CD14-positive monocyte (primary cell): ENCODE data around the gene KLF13. TPM values are rescaled to one million over a fixed set of nuclear protein-coding genes. Genes with fewer than 3 reads are reported as not detected.

Experiments used
- DNase-seq, 3 donors: peaks; one replicate each; pipeline ENCODE4 v3.0.0-alpha.2; 2011 to 2022
- H2AFZ ChIP-seq: 2 replicates; pipeline ENCODE4 v1.6.0; 2012; ENCODE audit warnings: mild to moderate bottlenecking, low read depth, low read length, inconsistent platforms; ENCODE audit not compliant: insufficient read depth, poor library complexity, severe bottlenecking
- H3K27ac ChIP-seq, 2 donors: 1 replicate in 1 of 2; 2 replicates in 1 of 2; pipeline ENCODE4 v1.5.1; 2012 to 2013; ENCODE audit warnings: low read length in 2 of 2, control low read depth in 1 of 2, inconsistent platforms in 1 of 2, low read depth in 1 of 2, mild to moderate bottlenecking in 1 of 2
- H3K27me3 ChIP-seq, 2 donors: one replicate each; pipeline versions ENCODE4 v1.6.0 to v1.6.1; 2011 to 2013; ENCODE audit warnings: low read length in 2 of 2; ENCODE audit not compliant: control insufficient read depth in 2 of 2, insufficient read depth in 2 of 2
- H3K36me3 ChIP-seq, 2 donors: replicated peaks in 1 of 2; 1 replicate in 1 of 2; 2 replicates in 1 of 2; pipeline versions ENCODE4 v1.5.1 to v1.6.1; 2012 to 2013; ENCODE audit warnings: low read length in 2 of 2, control low read depth in 1 of 2, inconsistent platforms in 1 of 2, mild to moderate bottlenecking in 1 of 2; ENCODE audit not compliant: insufficient read depth in 2 of 2, control insufficient read depth in 1 of 2
- H3K4me1 ChIP-seq, 2 donors: 1 replicate in 1 of 2; 2 replicates in 1 of 2; pipeline versions ENCODE4 v1.5.1 to v1.6.1; 2012 to 2013; ENCODE audit warnings: low read length in 2 of 2, control low read depth in 1 of 2, inconsistent platforms in 1 of 2, mild to moderate bottlenecking in 1 of 2, moderate library complexity in 1 of 2; ENCODE audit not compliant: insufficient read depth in 2 of 2, control insufficient read depth in 1 of 2
- H3K4me2 ChIP-seq: replicated peaks from 2 replicates; pipeline ENCODE3; 2012; ENCODE audit warnings: low read length, moderate library complexity, mild to moderate bottlenecking; ENCODE audit not compliant: poor library complexity, severe bottlenecking; ENCODE audit errors: extremely low read depth
- H3K4me3 ChIP-seq, 3 experiments: fragments of 200-600 bp in 1 of 3; sonication (generic) in 1 of 3; replicated peaks in 1 of 3; 1 replicate in 2 of 3; 2 replicates in 1 of 3; pipeline ENCODE4 v1.5.1; 2011 to 2013; ENCODE audit warnings: low read length in 3 of 3, mild to moderate bottlenecking in 3 of 3, control low read depth in 2 of 3, low read depth in 2 of 3, inconsistent platforms in 1 of 3, moderate library complexity in 1 of 3
- H3K79me2 ChIP-seq: 2 replicates; pipeline ENCODE4 v1.6.0; 2012; ENCODE audit warnings: mild to moderate bottlenecking, control low read depth, inconsistent platforms, low read length, moderate library complexity; ENCODE audit not compliant: insufficient read depth
- H3K9ac ChIP-seq: 2 replicates; pipeline ENCODE4 v1.6.0; 2017; ENCODE audit warnings: low read length, mild to moderate bottlenecking; ENCODE audit not compliant: insufficient read depth, poor library complexity, severe bottlenecking
- H3K9me3 ChIP-seq, 2 donors: replicated peaks in 1 of 2; 1 replicate in 1 of 2; 2 replicates in 1 of 2; pipeline versions ENCODE4 v1.5.1 to v1.6.1; 2012 to 2013; ENCODE audit warnings: low read length in 2 of 2, control low read depth in 1 of 2; ENCODE audit not compliant: control insufficient read depth in 1 of 2, insufficient read depth in 1 of 2
- H4K20me1 ChIP-seq: 2 replicates; pipeline ENCODE4 v1.6.0; 2012; ENCODE audit warnings: mild to moderate bottlenecking, low read length, control low read depth, moderate library complexity; ENCODE audit not compliant: insufficient read depth
- H3K27ac Mint-ChIP-seq, 7 donors: one replicate each; pipeline ENCODE4 v1.8.0; 2020; ENCODE audit warnings: mild to moderate bottlenecking in 7 of 7, mixed read lengths in 7 of 7, moderate library complexity in 6 of 7, inconsistent platforms in 2 of 7
- H3K27me3 Mint-ChIP-seq, 3 donors: one replicate each; pipeline ENCODE4 v1.8.0; 2021 to 2022; ENCODE audit warnings: low read depth in 3 of 3, mild to moderate bottlenecking in 3 of 3, mixed read lengths in 3 of 3, moderate library complexity in 3 of 3, inconsistent platforms in 1 of 3
- H3K36me3 Mint-ChIP-seq, 2 donors: one replicate each; pipeline ENCODE4 v1.8.0; 2020; ENCODE audit warnings: mixed read lengths in 2 of 2, inconsistent platforms in 1 of 2, mild to moderate bottlenecking in 1 of 2
- H3K4me1 Mint-ChIP-seq: one replicate; pipeline ENCODE4 v1.8.0; 2020; ENCODE audit warnings: mild to moderate bottlenecking, mixed read lengths
- H3K4me3 Mint-ChIP-seq, 2 donors: one replicate each; pipeline ENCODE4 v1.8.0; 2020; ENCODE audit warnings: mild to moderate bottlenecking in 2 of 2, mixed read lengths in 2 of 2, moderate library complexity in 1 of 2
- H3K9me3 Mint-ChIP-seq, 7 donors: one replicate each; pipeline ENCODE4 v1.8.0; 2020 to 2022; ENCODE audit warnings: mixed read lengths in 7 of 7, mild to moderate bottlenecking in 6 of 7, moderate library complexity in 6 of 7, inconsistent platforms in 2 of 7
- CTCF ChIP-seq: fragments of 200-600 bp; IDR thresholded peaks from one replicate; pipeline ENCODE4 v1.8.0; 2022; ENCODE audit warnings: antibody characterized with exemption, mild to moderate bottlenecking
- WGBS: methylation state at CpG from one replicate; pipeline ENCODE4 v1.1.5; 2013; ENCODE audit warnings: missing lambda C conversion rate; ENCODE audit not compliant: insufficient coverage; 5-methylcytosine and 5-hydroxymethylcytosine counted together
- intact Hi-C, 2 donors: fragments of 100-400 bp; cut with micrococcal nuclease; formaldehyde crosslinking; loops; one replicate each; pipeline versions ENCODE4 v1.15.0 to v1.15.1; 2023
- polyA plus RNA-seq, 3 donors: library from polyadenylated mRNA; depleted of rRNA in 1 of 3; unstranded in 2 of 3; stranded (reverse) in 1 of 3; fragments of 300-500 nt in 2 of 3; fragments of >200 nt in 1 of 3; fragmentation: Illumina TruSeq in 2 of 3; gene quantifications; 1 replicate in 2 of 3; 2 replicates in 1 of 3; pipeline ENCODE4 v1.2.3, GENCODE V29; 2012 to 2021

Gene KLF13
- polyA plus RNA-seq, 3 donors = 22.5 to 121 (median 28.0) TPM

- H3K36me3 ChIP-seq = no peaks in the 10 kb centered on the region
- Mint-ChIP-seq H3K4me3 (peak overlapping the region; percentile 90 to 93), H3K36me3 (peaks cover 4 to 12% of the 10 kb centered on the region in 2 donors), H3K27ac (peak overlapping the region; percentile 84 to 95 (median 93)), H3K4me1 (peaks cover 49% of the 10 kb centered on the region), H3K9me3 (peaks cover 0 to 6% (median 4%) of the 10 kb centered on the region in 7 donors), H3K27me3 (peaks cover 0 to 2% (median 0%) of the 10 kb centered on the region in 3 donors)
- DNase-seq = peak in 1 of 3 donors; percentile 30
- peak overlapping the region in 2 of 3 experiments; percentile 97 to 99 for H3K4me3 ChIP-seq
- H3K79me2 ChIP-seq = peaks cover 43% of the 10 kb centered on the region
- TF ChIP-seq CTCF = no peak
- H3K4me1 ChIP-seq = peaks cover 34 to 52% of the 10 kb centered on the region in 2 donors
- no peak overlapping the region for H2AFZ ChIP-seq
- peaks cover 7% of the 10 kb centered on the region for H4K20me1 ChIP-seq
- H3K9me3 ChIP-seq = peaks cover 0 to 4% of the 10 kb centered on the region in 2 donors
- 20% methylated on average over 1 of the region's 3 CpGs for WGBS
- peak overlapping the region; percentile 48 to 94 for H3K27ac ChIP-seq
- no peaks in the 10 kb centered on the region for H3K27me3 ChIP-seq
- peak overlapping the region; percentile 94 for H3K9ac ChIP-seq
- intact Hi-C loops = loop anchor here in 1 of 2 donors (2.0 kb wide), 1 partner anchor 109 kb away; no protein-coding TSS in a partner anchor
- H3K4me2 ChIP-seq = peak overlapping the region; percentile 95
Observed at GRCh38 chr15:31323627-31324026, 3.0 kb upstream of the KLF13 start.

DNA sequence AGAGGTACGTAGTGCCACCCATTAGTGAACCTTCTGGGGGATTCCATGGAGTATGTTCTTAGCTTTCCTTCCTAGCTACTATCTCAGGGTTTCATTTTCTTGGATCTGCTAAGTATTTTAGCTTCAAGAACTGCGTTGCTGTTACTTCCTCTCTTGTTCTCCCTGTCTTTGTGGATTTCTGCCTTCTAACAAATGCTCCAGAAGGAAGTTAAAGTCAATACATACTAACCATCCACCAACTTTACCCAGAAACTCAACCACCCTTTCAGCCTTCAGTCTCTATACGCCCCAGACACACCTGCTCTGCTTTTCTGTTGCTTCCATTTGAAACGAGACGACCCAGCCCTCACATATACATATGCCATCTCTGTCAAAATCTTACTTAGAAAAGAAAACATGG lies 2.4 kb upstream of the KLF13 start:
- intact Hi-C loops = loop anchor here in 1 of 2 donors (2.0 kb wide), 1 partner anchor 109 kb away; no protein-coding TSS in a partner anchor
- H3K36me3 ChIP-seq = no peaks in the 10 kb centered on the region
- H3K27me3 ChIP-seq = no peaks in the 10 kb centered on the region
- H3K79me2 ChIP-seq = peaks cover 49% of the 10 kb centered on the region
- peak overlapping the region; percentile 90 to 93 for H3K4me3 Mint-ChIP-seq
- peaks cover 4 to 12% of the 10 kb centered on the region in 2 donors for H3K36me3 Mint-ChIP-seq
- peak overlapping the region; percentile 94 for H3K9ac ChIP-seq
- H4K20me1 ChIP-seq = peaks cover 12% of the 10 kb centered on the region
- H3K4me1 Mint-ChIP-seq = peaks cover 53% of the 10 kb centered on the region
- TF ChIP-seq CTCF = no peak
- peak in 2 of 3 donors; percentile 31 to 51 for DNase-seq
- H3K9me3 ChIP-seq = peaks cover 0 to 4% of the 10 kb centered on the region in 2 donors
- H3K27ac Mint-ChIP-seq = peak overlapping the region; percentile 84 to 95 (median 93)
- H3K27me3 Mint-ChIP-seq = no peaks in the 10 kb centered on the region
- 0% methylated on average over 1 of the region's 5 CpGs for WGBS
- peaks cover 0 to 6% (median 4%) of the 10 kb centered on the region in 7 donors for H3K9me3 Mint-ChIP-seq
- peak overlapping the region; percentile 80 to 99 (median 97) for H3K4me3 ChIP-seq
- peaks cover 39 to 54% of the 10 kb centered on the region in 2 donors for H3K4me1 ChIP-seq
- peak overlapping the region; percentile 95 for H3K4me2 ChIP-seq
- peak overlapping the region; percentile 16 for H2AFZ ChIP-seq
- peak overlapping the region; percentile 91 to 94 for H3K27ac ChIP-seq
